ENCODE measurements around the gene MATN4. TPM values are rescaled to one million over a fixed set of nuclear protein-coding genes. Genes with fewer than 3 reads are reported as not detected.

MATN4 gene
- polyA plus RNA-seq, 1 donor from 2014 or later = not detected

DNA sequence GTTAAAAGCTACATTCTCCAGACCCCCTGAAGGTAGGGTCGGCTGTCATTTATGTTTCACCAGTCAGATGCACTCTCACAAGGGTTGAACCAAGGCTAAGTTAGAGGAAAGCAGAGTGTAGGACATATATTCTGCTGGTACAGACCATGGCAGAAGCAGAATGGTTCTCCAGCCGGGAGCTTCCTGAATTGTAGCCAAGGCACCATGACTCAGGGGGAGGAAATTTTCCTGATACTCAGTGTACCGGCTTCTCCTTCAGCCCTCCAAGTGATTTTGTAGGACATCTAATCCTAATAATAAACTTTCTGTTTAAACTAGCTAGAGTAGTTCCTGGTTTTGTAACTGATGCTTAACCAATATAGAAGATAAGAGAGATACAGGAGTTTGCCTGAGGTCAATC is 39.6 kb downstream of the MATN4 start:
- no peak for TF ChIP-seq POLR2AphosphoS5 (IDR thresholded peaks at IDR 0.05)
- no peak for TF ChIP-seq EZH2 (IDR thresholded peaks at IDR 0.05; ENCODE audit: borderline replicate concordance, insufficient read depth, low read length, poor library complexity, severe bottlenecking)
- no peak for TF ChIP-seq TAF1 (IDR thresholded peaks at IDR 0.05; ENCODE audit: low read depth)
- TF ChIP-seq EP300 (conservative IDR thresholded peaks at IDR 0.05; ENCODE audit: poor library complexity, severe bottlenecking) = no peak
- no peak for TF ChIP-seq MXI1 (conservative IDR thresholded peaks at IDR 0.05; ENCODE audit: poor library complexity, severe bottlenecking)
- no peak for TF ChIP-seq SMC3 (conservative IDR thresholded peaks at IDR 0.05; ENCODE audit: poor library complexity)
- TF ChIP-seq, protein P1, sequence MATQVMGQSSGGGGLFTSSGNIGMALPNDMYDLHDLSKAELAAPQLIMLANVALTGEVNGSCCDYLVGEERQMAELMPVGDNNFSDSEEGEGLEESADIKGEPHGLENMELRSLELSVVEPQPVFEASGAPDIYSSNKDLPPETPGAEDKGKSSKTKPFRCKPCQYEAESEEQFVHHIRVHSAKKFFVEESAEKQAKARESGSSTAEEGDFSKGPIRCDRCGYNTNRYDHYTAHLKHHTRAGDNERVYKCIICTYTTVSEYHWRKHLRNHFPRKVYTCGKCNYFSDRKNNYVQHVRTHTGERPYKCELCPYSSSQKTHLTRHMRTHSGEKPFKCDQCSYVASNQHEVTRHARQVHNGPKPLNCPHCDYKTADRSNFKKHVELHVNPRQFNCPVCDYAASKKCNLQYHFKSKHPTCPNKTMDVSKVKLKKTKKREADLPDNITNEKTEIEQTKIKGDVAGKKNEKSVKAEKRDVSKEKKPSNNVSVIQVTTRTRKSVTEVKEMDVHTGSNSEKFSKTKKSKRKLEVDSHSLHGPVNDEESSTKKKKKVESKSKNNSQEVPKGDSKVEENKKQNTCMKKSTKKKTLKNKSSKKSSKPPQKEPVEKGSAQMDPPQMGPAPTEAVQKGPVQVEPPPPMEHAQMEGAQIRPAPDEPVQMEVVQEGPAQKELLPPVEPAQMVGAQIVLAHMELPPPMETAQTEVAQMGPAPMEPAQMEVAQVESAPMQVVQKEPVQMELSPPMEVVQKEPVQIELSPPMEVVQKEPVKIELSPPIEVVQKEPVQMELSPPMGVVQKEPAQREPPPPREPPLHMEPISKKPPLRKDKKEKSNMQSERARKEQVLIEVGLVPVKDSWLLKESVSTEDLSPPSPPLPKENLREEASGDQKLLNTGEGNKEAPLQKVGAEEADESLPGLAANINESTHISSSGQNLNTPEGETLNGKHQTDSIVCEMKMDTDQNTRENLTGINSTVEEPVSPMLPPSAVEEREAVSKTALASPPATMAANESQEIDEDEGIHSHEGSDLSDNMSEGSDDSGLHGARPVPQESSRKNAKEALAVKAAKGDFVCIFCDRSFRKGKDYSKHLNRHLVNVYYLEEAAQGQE (IDR thresholded peaks at IDR 0.05; ENCODE audit: borderline replicate concordance) = no peak
- TF ChIP-seq, protein P2, sequence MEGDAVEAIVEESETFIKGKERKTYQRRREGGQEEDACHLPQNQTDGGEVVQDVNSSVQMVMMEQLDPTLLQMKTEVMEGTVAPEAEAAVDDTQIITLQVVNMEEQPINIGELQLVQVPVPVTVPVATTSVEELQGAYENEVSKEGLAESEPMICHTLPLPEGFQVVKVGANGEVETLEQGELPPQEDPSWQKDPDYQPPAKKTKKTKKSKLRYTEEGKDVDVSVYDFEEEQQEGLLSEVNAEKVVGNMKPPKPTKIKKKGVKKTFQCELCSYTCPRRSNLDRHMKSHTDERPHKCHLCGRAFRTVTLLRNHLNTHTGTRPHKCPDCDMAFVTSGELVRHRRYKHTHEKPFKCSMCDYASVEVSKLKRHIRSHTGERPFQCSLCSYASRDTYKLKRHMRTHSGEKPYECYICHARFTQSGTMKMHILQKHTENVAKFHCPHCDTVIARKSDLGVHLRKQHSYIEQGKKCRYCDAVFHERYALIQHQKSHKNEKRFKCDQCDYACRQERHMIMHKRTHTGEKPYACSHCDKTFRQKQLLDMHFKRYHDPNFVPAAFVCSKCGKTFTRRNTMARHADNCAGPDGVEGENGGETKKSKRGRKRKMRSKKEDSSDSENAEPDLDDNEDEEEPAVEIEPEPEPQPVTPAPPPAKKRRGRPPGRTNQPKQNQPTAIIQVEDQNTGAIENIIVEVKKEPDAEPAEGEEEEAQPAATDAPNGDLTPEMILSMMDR (IDR thresholded peaks at IDR 0.05; ENCODE audit: poor library complexity, severe bottlenecking) = no peak
- TF ChIP-seq RAD21 (conservative IDR thresholded peaks at IDR 0.05) = no peak
- no peaks in the 10 kb centered on the region for H4K20me1 ChIP-seq (ENCODE audit: insufficient read depth)

DNA sequence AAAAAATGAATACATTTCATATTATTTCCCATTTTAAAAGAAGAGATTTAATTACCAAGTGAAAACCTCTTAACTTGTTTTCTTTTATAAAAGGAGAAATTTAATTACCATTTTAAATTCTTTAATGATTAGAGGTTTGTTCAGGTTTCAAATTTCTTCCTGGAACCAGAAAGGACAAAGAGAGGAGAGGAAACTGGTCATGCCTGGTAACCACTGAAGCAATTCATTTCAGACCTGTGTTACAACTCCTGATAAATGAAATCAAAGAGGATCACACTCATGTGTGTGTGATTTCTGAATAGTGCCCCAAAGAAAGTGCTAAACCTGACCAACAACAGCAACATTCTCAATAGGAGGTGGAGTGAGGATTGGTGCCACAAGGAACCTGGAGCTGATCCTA is 41.1 kb downstream of the MATN4 start:
- Histone ChIP-seq H3K27me3 (ENCODE audit: insufficient read depth, low read depth, low read length) (no peaks in the 10 kb centered on the region), H3K36me3 (ENCODE audit: insufficient read depth, low read length) (no peaks in the 10 kb centered on the region), H3K4me3 (ENCODE audit: low read length) (no peak overlapping the region), H3K9ac (ENCODE audit: low read length) (no peak overlapping the region), H3K9me3 (ENCODE audit: low read length) (no peaks in the 10 kb centered on the region), H3K9me2 (ENCODE audit: insufficient read depth, low read length) (no peaks in the 10 kb centered on the region), H2AFZ (ENCODE audit: low read depth, low read length) (no peak overlapping the region), H3K4me2 (ENCODE audit: low read length) (no peak overlapping the region), H3F3A (ENCODE audit: insufficient read depth, low read length, poor library complexity, severe bottlenecking) (no peaks in the 10 kb centered on the region), H4K20me1 (ENCODE audit: insufficient read depth) (no peaks in the 10 kb centered on the region), H3K27ac (ENCODE audit: low read length) (no peak overlapping the region), H3K79me2 (replicated peaks; ENCODE audit: insufficient read depth, low read length) (no peaks in the 10 kb centered on the region)
- TF ChIP-seq RAD21 (conservative IDR thresholded peaks at IDR 0.05) (no peak), POLR2AphosphoS5 (IDR thresholded peaks at IDR 0.05) (no peak), TAF1 (IDR thresholded peaks at IDR 0.05; ENCODE audit: low read depth) (no peak), EP300 (conservative IDR thresholded peaks at IDR 0.05; ENCODE audit: poor library complexity, severe bottlenecking) (no peak)
- TF ChIP-seq, protein P2 (IDR thresholded peaks at IDR 0.05; ENCODE audit: poor library complexity, severe bottlenecking) = no peak
- TF ChIP-seq, protein P1 (IDR thresholded peaks at IDR 0.05; ENCODE audit: borderline replicate concordance) = no peak

More for the DNA sequence above, 39.6 kb downstream of the MATN4 start:
- Histone ChIP-seq H2AFZ (ENCODE audit: low read depth, low read length) (no peak overlapping the region), H3K27me3 (ENCODE audit: insufficient read depth, low read depth, low read length) (no peaks in the 10 kb centered on the region), H3K4me2 (ENCODE audit: low read length) (no peak overlapping the region), H3K79me2 (replicated peaks; ENCODE audit: insufficient read depth, low read length) (no peaks in the 10 kb centered on the region), H3K36me3 (ENCODE audit: insufficient read depth, low read length) (no peaks in the 10 kb centered on the region), H3F3A (ENCODE audit: insufficient read depth, low read length, poor library complexity, severe bottlenecking) (no peaks in the 10 kb centered on the region), H3K9ac (ENCODE audit: low read length) (no peak overlapping the region), H3K9me2 (ENCODE audit: insufficient read depth, low read length) (no peaks in the 10 kb centered on the region), H3K9me3 (ENCODE audit: low read length) (no peaks in the 10 kb centered on the region), H3K4me3 (ENCODE audit: low read length) (no peak overlapping the region), H3K27ac (ENCODE audit: low read length) (no peak overlapping the region)
